PFSK-1 (cell line): Measurements from ENCODE around the gene MT1G.

Source experiments
- FOXP2 ChIP-seq: optimal IDR thresholded peaks from 2 replicates; pipeline ENCODE3; 2011; ENCODE audit warnings: borderline replicate concordance, control low read depth, inconsistent platforms; ENCODE audit not compliant: insufficient read depth; ENCODE audit errors: extremely low read length, extremely low read depth
- POLR2AphosphoS5 ChIP-seq: IDR thresholded peaks from 2 replicates; pipeline ENCODE4 v1.6.1; 2012; ENCODE audit warnings: low read depth, mild to moderate bottlenecking, control low read depth, low read length, moderate library complexity
- REST ChIP-seq, 2 experiments: IDR thresholded peaks; 2 replicates each; pipeline versions ENCODE4 v1.6.1 to v1.8.0; 2011 to 2012; ENCODE audit warnings: low read depth in 2 of 2, low read length in 2 of 2, control low read depth in 1 of 2, inconsistent platforms in 1 of 2, mild to moderate bottlenecking in 1 of 2, moderate library complexity in 1 of 2; ENCODE audit not compliant: insufficient read depth in 1 of 2
- SIN3A ChIP-seq: IDR thresholded peaks from 2 replicates; pipeline ENCODE4 v1.6.1; 2012; ENCODE audit warnings: mild to moderate bottlenecking, low read length, moderate library complexity, borderline replicate concordance; ENCODE audit not compliant: insufficient read depth
- TAF1 ChIP-seq: IDR thresholded peaks from 2 replicates; pipeline ENCODE4 v1.6.1; 2012; ENCODE audit warnings: low read length, control low read depth, borderline replicate concordance; ENCODE audit not compliant: insufficient read depth

Gene MT1G

DNA sequence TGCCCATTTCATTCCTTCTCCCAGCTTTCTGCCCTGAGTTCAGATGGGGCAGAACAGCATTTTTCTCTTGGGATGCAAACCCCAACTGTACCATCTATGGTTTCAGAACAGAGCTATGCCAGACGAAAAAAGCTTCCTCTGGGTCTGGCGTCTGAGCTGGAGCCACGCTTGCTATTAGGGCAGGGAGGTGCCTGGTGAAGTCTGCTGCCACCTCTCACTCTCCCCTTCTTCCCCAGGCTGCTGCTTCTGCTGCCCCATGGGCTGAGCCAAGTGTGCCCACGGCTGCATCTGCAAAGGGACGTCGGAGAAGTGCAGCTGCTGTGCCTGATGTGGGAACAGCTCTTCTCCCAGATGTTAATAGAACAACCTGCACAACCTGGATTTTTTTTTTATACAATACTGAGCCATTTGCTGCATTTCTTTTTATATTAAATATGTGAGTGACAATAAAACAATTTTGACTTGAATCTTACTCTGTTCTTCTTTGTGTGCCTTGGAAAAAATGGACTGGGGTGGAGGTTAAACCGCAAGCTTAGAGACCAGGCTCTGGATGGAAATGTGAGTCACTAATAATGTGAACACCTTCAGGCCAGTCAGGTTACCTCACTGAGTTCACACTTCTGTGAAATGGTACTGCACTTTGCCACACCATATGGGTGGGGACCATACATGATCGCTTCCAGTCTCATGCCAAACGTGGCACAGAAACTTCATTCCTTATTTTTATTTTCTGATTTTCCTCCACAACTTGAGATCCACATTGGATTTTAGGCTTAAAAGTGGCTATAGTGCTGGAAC is 31.1 kb downstream of the MT1G start:
- TF ChIP-seq SIN3A (no peak), TAF1 (no peak), FOXP2 (no peak), POLR2AphosphoS5 (no peak), REST (IDR thresholded peaks at IDR 0.05; ENCODE audit: insufficient read depth in 1 of 2, low read depth in 2 of 2, low read length in 2 of 2) (no peak)

GRCh38 chr16:56635441-56635967 is 32.4 kb downstream of the MT1G start:
- TF ChIP-seq SIN3A (no peak), REST (IDR thresholded peaks at IDR 0.05; ENCODE audit: insufficient read depth in 1 of 2, low read depth in 2 of 2, low read length in 2 of 2) (no peak), FOXP2 (no peak), POLR2AphosphoS5 (no peak), TAF1 (no peak)

DNA sequence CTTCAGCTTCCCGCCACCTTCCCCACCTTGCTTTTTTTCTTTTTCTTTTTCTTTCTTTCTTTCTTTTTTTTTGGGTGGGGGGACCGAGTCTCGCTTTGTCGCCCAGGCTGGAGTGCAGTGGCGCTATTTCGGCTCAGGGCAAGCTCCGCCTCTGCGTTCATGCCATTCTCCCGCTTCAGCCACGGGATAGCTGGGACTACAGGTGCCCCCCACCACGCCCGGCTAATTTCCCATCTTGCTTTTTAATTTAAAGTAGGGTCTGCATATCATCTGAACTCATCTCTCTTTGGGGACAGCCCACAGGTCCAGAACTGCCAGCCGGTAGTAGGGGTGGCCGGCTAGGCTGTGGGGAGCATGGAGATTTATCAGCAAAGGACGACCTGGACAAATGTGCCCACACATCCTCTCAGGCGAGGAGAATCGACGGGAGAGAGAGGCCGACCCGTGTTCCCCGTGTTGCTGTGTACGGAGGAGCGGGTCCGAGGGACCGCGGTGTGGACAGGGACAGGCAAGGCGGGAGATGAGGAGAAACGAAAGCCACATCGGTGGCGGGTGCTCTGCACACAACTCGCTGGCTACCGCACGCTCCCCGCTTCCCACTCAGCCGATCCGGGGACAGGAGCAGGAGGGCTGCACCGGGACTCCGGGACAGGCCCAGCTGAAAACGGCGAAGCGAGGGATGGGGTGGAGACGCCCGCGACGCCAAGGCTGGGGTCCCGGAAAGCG is 33.0 kb downstream of the MT1G start:
- TF ChIP-seq SIN3A (no peak), POLR2AphosphoS5 (no peak), REST (IDR thresholded peaks at IDR 0.05; ENCODE audit: insufficient read depth in 1 of 2, low read depth in 2 of 2, low read length in 2 of 2) (no peak), FOXP2 (no peak), TAF1 (no peak)

- TF ChIP-seq FOXP2 (no peak), TAF1 (no peak), POLR2AphosphoS5 (no peak), SIN3A (no peak), REST (IDR thresholded peaks at IDR 0.05; ENCODE audit: insufficient read depth in 1 of 2, low read depth in 2 of 2, low read length in 2 of 2) (no peak)
Measured at GRCh38 chr16:56633535-56633934, 34.3 kb downstream of the MT1G start.
